Neural cell (in vitro differentiated cells): Measurements from ENCODE around the gene WNT5B. TPM values are rescaled to one million over a fixed set of nuclear protein-coding genes. Genes with fewer than 3 reads are reported as not detected.

Source experiments
- H2AFZ ChIP-seq: fragments of 200-600, 300-800 bp; sonication (generic), shearing (Covaris generic); 2 replicates; pipeline ENCODE4 v1.6.0; 2014; ENCODE audit warnings: low read depth, mild to moderate bottlenecking, antibody characterized with exemption, low read length, moderate library complexity
- H3F3A ChIP-seq: fragments of 200-600 bp; shearing (Covaris generic); 2 replicates; pipeline ENCODE4 v1.6.1; 2016; ENCODE audit warnings: mild to moderate bottlenecking, moderate library complexity, mixed read lengths, antibody characterized with exemption, low read length; ENCODE audit not compliant: insufficient read depth, poor library complexity, severe bottlenecking
- H3K27ac ChIP-seq: fragments of 200-600, 300-800 bp; sonication (generic), shearing (Covaris generic); 2 replicates; pipeline ENCODE4 v1.5.1; 2014; ENCODE audit warnings: mild to moderate bottlenecking, low read length, moderate library complexity
- H3K27me3 ChIP-seq: fragments of 300-800, 200-600 bp; sonication (generic), shearing (Covaris generic); 2 replicates; pipeline ENCODE4 v1.6.0; 2014; ENCODE audit warnings: mild to moderate bottlenecking, low read depth, low read length, moderate library complexity; ENCODE audit not compliant: insufficient read depth
- H3K36me3 ChIP-seq: fragments of 300-800, 200-600 bp; sonication (generic), shearing (Covaris generic); 2 replicates; pipeline ENCODE4 v1.5.1; 2014; ENCODE audit warnings: mild to moderate bottlenecking, antibody characterized with exemption, low read length, moderate library complexity; ENCODE audit not compliant: insufficient read depth
- H3K4me2 ChIP-seq: fragments of 300-800, 200-600 bp; sonication (generic), shearing (Covaris generic); 2 replicates; pipeline ENCODE4 v1.6.0; 2014; ENCODE audit warnings: mild to moderate bottlenecking, low read length
- H3K4me3 ChIP-seq: fragments of 300-800, 200-600 bp; sonication (generic), shearing (Covaris generic); 2 replicates; pipeline ENCODE4 v1.5.1; 2014; ENCODE audit warnings: mild to moderate bottlenecking, low read length, moderate library complexity
- H3K79me2 ChIP-seq: fragments of 200-600 bp; shearing (Covaris generic); replicated peaks from 2 replicates; pipeline ENCODE4 v1.6.0; 2014; ENCODE audit warnings: mild to moderate bottlenecking, low read length, moderate library complexity; ENCODE audit not compliant: insufficient read depth
- H3K9ac ChIP-seq: fragments of 300-800, 200-600 bp; sonication (generic), shearing (Covaris generic); 2 replicates; pipeline ENCODE4 v1.6.1; 2016; ENCODE audit warnings: mild to moderate bottlenecking, low read length, mixed read lengths
- H3K9me2 ChIP-seq: fragments of 200-600 bp; shearing (Covaris generic); 2 replicates; pipeline ENCODE4 v1.6.1; 2016; ENCODE audit warnings: mild to moderate bottlenecking, low read length, mixed read lengths; ENCODE audit not compliant: insufficient read depth
- H3K9me3 ChIP-seq: fragments of 200-600, 300-800 bp; sonication (generic), shearing (Covaris generic); 2 replicates; pipeline ENCODE4 v1.6.1; 2016; ENCODE audit warnings: mild to moderate bottlenecking, mixed run types, low read length, moderate library complexity, mixed read lengths
- H4K20me1 ChIP-seq: fragments of 200-600 bp; shearing (Covaris generic); 2 replicates; pipeline ENCODE4 v1.6.1; 2016; ENCODE audit warnings: mild to moderate bottlenecking, mixed run types; ENCODE audit not compliant: insufficient read depth
- CTCF ChIP-seq: fragments of 450-650 bp; IDR thresholded peaks from 2 replicates; pipeline ENCODE4 v1.5.1; 2014; ENCODE audit warnings: antibody characterized with exemption, mild to moderate bottlenecking, moderate library complexity; ENCODE audit not compliant: poor library complexity, severe bottlenecking
- EP300 ChIP-seq: fragments of 450-650 bp; conservative IDR thresholded peaks from 2 replicates; pipeline ENCODE4 v1.6.1; 2014; ENCODE audit warnings: antibody characterized with exemption, mild to moderate bottlenecking, moderate library complexity; ENCODE audit not compliant: poor library complexity, severe bottlenecking
- EZH2 ChIP-seq: fragments of 200-600, 300-800 bp; shearing (Covaris generic), sonication (generic); IDR thresholded peaks from 2 replicates; pipeline ENCODE4 v1.6.1; 2014; ENCODE audit warnings: antibody characterized with exemption, low read length, borderline replicate concordance, mild to moderate bottlenecking; ENCODE audit not compliant: insufficient read depth, poor library complexity, severe bottlenecking
- MXI1 ChIP-seq: fragments of 450-650 bp; conservative IDR thresholded peaks from 2 replicates; pipeline ENCODE4 v1.6.1; 2014; ENCODE audit warnings: antibody characterized with exemption, mild to moderate bottlenecking; ENCODE audit not compliant: poor library complexity, severe bottlenecking
- POLR2AphosphoS5 ChIP-seq: IDR thresholded peaks from 2 replicates; pipeline ENCODE4 v1.6.1; 2012
- RAD21 ChIP-seq: fragments of 450-650 bp; conservative IDR thresholded peaks from 2 replicates; pipeline ENCODE4 v1.6.1; 2014; ENCODE audit warnings: antibody characterized with exemption, mild to moderate bottlenecking, moderate library complexity
- SMC3 ChIP-seq: fragments of 450-650 bp; conservative IDR thresholded peaks from 2 replicates; pipeline ENCODE4 v1.6.1; 2014; ENCODE audit warnings: antibody characterized with exemption, mild to moderate bottlenecking, moderate library complexity; ENCODE audit not compliant: poor library complexity
- TAF1 ChIP-seq: IDR thresholded peaks from 2 replicates; pipeline ENCODE4 v1.6.1; 2012; ENCODE audit warnings: low read depth
- polyA plus RNA-seq: library from polyadenylated mRNA; depleted of rRNA; stranded (reverse); fragments of >200 nt; gene quantifications from 2 replicates; pipeline ENCODE4 v1.2.3, GENCODE V29; 2014
- TF ChIP-seq, protein P1 (sequence below): IDR thresholded peaks from 2 replicates; pipeline ENCODE4 v1.6.1; 2012; ENCODE audit warnings: borderline replicate concordance

The WNT5B gene
- polyA plus RNA-seq, 1 donor from 2014 or later: 17.0 TPM

- no peaks in the 10 kb centered on the region for H3K9me2 ChIP-seq
- no peak overlapping the region for H3K9ac ChIP-seq
- H3K9me3 ChIP-seq: no peaks in the 10 kb centered on the region
- H3K79me2 ChIP-seq: no peaks in the 10 kb centered on the region
- H3K4me2 ChIP-seq: no peak overlapping the region
- H3K27ac ChIP-seq: no peak overlapping the region
- TF ChIP-seq MXI1 (no peak), SMC3 (no peak), CTCF (no peak), EZH2 (no peak), POLR2AphosphoS5 (no peak), EP300 (no peak), RAD21 (no peak), TAF1 (no peak)
- TF ChIP-seq, protein P1, sequence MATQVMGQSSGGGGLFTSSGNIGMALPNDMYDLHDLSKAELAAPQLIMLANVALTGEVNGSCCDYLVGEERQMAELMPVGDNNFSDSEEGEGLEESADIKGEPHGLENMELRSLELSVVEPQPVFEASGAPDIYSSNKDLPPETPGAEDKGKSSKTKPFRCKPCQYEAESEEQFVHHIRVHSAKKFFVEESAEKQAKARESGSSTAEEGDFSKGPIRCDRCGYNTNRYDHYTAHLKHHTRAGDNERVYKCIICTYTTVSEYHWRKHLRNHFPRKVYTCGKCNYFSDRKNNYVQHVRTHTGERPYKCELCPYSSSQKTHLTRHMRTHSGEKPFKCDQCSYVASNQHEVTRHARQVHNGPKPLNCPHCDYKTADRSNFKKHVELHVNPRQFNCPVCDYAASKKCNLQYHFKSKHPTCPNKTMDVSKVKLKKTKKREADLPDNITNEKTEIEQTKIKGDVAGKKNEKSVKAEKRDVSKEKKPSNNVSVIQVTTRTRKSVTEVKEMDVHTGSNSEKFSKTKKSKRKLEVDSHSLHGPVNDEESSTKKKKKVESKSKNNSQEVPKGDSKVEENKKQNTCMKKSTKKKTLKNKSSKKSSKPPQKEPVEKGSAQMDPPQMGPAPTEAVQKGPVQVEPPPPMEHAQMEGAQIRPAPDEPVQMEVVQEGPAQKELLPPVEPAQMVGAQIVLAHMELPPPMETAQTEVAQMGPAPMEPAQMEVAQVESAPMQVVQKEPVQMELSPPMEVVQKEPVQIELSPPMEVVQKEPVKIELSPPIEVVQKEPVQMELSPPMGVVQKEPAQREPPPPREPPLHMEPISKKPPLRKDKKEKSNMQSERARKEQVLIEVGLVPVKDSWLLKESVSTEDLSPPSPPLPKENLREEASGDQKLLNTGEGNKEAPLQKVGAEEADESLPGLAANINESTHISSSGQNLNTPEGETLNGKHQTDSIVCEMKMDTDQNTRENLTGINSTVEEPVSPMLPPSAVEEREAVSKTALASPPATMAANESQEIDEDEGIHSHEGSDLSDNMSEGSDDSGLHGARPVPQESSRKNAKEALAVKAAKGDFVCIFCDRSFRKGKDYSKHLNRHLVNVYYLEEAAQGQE: no peak
- H4K20me1 ChIP-seq: no peaks in the 10 kb centered on the region
- no peaks in the 10 kb centered on the region for H3K27me3 ChIP-seq
- H3K36me3 ChIP-seq: no peaks in the 10 kb centered on the region
- H3F3A ChIP-seq: no peaks in the 10 kb centered on the region
- no peak overlapping the region for H2AFZ ChIP-seq
- H3K4me3 ChIP-seq: no peak overlapping the region
These were observed 16.8 kb downstream of the WNT5B start for GRCh38 chr12:1645819-1646218.

GRCh38 chr12:1646569-1647284 lies 17.7 kb downstream of the WNT5B start:
- H3K9me3 ChIP-seq: no peaks in the 10 kb centered on the region
- no peak overlapping the region for H2AFZ ChIP-seq

More at GRCh38 chr12:1646569-1647284, 17.7 kb downstream of the WNT5B start:
- Histone ChIP-seq H4K20me1 (no peaks in the 10 kb centered on the region), H3K4me2 (no peak overlapping the region), H3K36me3 (no peaks in the 10 kb centered on the region), H3K4me3 (no peak overlapping the region), H3K9me2 (no peaks in the 10 kb centered on the region), H3K9ac (no peak overlapping the region), H3K27me3 (no peaks in the 10 kb centered on the region), H3K79me2 (no peaks in the 10 kb centered on the region), H3K27ac (no peak overlapping the region), H3F3A (no peaks in the 10 kb centered on the region)
- TF ChIP-seq RAD21 (no peak), SMC3 (no peak), POLR2AphosphoS5 (no peak), TAF1 (no peak), CTCF (no peak), EP300 (no peak), EZH2 (no peak), MXI1 (no peak)
- TF ChIP-seq, protein P1: no peak
